RCC 7860 (cell line): ENCODE data around the gene NPHP4.

Experiments used
- DNase-seq: peaks from one replicate; pipeline ENCODE4 v3.0.0-alpha.2; 2015; ENCODE audit warnings: low spot score
- FAIRE-seq: peaks from 2 replicates; lab custom pipeline; 2012; peaks lifted over from hg19 to GRCh38; lab: Jason Lieb, UNC

The NPHP4 gene

DNA sequence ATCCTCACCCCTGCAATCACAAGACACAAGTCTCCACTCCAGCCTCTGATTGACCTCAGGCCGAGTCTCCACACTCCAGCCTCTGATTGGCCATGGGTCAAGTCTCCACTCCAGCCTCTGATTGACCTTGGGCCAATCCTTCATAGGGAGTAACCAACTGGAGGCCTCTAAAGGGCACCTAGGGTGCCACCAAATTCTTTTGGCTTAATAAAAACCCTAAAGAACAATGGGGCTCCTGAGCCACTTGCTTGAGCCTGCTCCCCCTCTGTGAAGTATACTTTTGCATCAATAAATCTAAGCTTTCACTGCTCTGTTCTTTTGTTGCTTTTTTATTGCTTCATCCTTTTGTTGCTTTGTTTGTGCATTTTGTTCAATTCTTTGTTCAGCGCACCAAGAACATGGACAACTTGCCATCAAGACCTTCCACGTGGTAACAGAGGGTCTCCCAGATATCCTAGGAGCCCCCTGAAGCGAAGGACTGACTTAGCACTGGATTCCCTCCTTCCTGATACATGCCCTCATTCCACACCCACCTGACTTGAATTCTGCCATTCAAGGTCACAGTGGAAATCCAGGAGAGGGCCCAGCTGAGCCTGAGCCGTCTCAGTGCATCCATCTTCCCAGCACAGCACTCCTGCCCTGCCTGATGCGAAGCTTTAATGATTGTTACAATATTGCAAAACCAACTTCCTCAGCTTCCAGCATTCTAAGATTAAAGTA, 152.9 kb downstream of the NPHP4 start:
- DNase-seq (no peak), FAIRE-seq (no peak)

- FAIRE-seq, result no peak
- DNase-seq, result no peak
These were observed 154.1 kb downstream of the NPHP4 start for GRCh38 chr1:5837976-5838653.

DNA sequence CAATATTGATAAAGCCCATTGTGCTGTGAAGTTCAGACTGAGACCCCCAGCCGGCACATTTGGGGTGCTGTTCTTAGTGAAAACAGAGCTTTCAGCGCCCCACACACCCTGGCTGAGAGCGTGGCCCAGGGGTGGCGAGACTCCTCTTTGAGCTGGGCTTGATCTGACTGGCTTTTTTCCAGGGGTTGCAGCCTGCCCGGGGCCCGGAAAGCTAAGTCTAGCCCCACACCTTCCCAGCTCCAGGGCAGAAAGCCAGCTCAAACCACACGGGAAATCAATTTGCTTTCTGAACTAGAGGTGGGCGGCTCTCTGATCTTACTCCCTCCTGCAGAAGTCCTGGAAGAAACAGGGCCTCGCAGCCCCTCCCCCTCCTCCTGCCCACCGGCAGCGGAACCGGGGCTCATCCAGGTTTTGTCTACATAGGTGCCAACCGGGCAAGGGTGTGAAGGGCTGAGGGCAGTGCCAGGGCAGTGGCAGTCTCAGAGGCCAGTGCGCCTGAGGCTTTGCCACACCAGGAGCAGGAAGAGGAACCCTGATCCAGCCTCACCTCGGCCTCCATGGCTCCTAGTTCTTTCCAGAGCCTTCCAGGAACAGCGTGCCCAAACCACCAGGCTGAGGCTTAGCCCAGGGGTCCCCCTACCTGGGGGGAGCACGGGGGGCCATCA, 155.3 kb downstream of the NPHP4 start:
- FAIRE-seq (no peak), DNase-seq (no peak)

DNA sequence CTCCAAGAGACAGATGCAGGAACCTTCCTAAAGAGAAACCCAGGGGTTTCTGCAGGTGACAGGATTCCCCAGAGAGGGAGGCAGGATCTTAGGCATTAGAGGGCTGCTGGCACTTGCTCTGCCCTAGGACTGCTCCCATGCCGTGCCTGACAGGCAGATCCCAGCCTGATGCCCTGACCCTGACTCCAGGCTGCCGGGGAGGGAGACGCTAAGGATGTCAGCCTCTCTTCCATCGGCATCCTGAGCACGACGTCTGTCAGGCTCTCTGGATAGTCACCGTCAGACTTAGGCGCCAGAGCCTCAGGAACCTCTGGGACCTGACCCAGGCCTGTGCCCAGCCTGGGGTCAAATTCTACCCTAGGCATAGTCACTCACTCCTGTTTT, 157.1 kb downstream of the NPHP4 start:
- FAIRE-seq, result no peak
- no peak for DNase-seq

DNA sequence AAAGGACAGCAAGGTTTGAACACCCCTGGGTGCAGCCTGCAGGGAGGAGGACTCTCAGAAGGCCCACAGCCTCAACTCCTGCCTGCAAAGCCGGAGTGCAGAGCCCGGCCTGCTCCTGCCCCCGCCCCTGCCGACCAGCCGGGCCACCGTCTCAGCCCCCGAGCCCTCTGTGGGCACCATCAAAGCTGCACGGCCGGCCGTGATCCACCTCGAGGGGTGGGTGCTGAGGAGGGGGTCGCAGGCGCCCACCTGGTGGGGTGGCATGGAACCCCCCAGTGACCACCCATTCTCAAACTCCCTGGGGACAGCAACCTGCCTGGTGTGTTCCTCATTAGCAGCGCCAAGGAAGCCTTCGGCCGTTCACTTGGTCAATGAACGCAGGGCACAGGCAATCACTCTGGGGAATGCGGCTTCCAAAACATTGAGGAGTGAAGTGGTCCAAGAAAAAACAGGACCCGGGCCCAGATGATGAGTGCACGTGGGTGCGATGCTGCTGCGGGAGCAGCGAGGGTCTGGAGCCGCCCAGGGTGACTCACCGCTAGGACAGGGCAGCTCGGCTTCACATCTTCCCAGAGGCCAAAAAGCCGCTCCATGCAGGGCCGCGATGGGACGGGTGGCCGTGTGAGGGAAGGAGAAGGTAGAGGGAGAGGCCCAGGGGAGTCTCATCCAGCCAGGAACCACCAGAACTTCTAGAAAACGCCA, 157.6 kb downstream of the NPHP4 start:
- FAIRE-seq (no peak), DNase-seq (no peak)

DNA sequence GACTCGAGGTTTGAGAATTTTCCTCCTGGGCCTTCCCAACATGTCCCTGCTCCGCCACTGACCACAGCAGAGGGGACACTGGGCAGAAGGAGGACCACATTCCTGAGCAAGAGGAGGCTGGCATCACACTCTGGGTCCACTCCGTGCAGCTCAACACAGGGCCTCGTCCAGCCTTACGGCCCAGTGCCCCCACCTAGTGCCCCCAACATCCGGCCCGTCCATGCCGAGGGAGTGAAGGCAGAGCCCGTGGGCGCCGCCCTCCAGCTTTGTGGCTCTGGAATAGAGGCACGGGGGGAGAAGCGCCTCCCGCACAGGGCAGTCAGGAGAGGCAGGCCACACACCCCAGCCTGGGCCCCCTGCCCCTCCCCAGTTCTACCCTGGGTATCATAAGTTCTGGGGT, 158.3 kb downstream of the NPHP4 start:
- DNase-seq, result no peak
- no peak for FAIRE-seq

- DNase-seq (no peak), FAIRE-seq (no peak)
These were observed 159.0 kb downstream of the NPHP4 start for GRCh38 chr1:5832916-5833895.

- DNase-seq, result no peak
- no peak for FAIRE-seq
These were observed 160.5 kb downstream of the NPHP4 start for GRCh38 chr1:5831600-5832335.

DNA sequence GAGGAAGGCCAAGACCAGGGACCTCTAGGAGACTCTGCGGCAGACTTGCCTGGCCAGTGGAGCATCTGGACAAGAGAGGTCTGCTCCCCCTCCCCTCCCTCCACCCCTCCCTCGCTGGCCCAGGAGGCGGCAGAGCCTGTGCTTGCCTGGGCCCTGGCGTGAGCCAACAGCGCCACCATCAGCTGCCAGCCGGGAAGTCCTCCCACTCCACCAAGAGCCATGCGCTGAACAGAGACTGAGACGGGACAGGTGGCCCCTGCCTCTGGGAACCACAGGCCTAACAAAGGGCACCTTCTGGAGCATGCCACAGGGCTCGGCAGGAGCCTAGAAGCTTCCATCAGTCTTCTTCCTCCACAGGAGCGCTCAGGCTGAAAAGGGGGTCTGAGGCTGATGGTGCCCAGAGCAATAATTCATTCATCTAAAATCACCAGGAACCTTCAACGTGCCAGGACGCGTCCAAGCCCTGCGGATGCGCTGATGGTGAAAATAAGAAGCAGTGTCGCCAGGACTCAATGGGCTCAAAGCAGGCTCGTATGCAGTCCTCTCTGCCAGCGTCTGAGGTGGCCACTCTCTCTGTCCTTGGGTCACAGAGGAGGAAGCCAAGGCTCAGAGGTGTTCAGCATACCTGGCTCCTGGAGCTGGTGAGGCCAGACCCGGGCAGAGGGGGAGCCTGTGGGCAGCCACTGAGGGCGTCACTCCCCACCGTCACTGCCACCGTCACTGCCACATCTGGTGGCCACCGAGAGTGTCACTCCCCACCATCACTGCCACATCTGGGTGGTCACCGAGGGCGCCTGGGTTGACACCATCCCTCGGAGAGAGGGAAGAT, 161.2 kb downstream of the NPHP4 start:
- DNase-seq, result no peak
- FAIRE-seq, result no peak

DNA sequence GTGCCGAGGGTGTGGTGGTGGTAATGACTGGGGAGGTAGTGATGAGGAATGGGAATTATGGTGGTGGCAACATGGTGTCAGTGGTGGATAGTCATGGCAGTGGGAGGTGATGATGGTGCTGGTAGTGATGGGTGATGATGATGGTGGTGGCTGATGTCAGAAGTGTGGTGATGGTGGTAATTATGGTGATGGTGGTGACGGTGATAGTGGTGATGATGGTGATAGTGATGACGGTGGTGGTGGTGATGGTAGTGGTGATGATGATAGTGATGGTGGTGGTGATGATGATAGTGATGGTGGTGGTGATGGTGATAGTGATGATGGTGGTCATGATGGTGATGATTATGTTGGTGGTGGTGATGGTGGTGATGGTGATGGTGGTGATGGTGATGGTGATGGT, 162.8 kb downstream of the NPHP4 start:
- no peak for FAIRE-seq

DNA sequence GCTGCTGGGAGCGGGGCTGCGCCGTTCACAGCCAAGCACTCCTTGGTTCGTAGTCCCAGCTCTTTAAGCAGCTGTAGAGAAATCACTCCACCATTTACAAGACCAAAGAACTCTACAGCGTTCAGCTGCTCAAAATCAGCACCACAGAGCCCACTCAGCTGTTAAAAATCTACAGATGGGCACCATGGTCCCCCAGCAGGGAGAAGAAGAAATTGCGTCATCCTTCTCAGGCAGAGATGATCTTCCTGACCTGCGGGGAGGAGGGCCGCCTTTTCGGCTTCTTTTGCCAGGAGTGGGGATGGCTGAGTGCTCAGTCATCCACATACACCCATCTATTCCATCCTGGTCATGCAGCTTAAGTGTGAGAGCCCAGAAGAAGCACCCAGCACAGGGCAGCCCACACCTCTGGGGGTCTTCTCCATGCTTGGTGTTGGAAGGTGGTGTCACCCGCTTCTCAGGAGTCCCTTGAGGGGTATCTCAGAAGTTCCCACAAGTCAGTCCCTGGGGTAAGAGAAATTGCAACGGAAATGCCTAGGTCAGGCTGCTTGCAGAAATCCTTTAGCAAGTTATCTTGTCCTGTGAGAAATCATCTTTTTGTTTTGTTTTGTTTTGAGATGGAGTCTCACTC, 163.8 kb downstream of the NPHP4 start:
- DNase-seq, result no peak
- FAIRE-seq, result no peak

More for the DNA sequence above, 162.8 kb downstream of the NPHP4 start:
- DNase-seq, result no peak

- no peak for FAIRE-seq
- DNase-seq, result no peak
These were observed 164.7 kb downstream of the NPHP4 start for GRCh38 chr1:5827516-5827915.

DNA sequence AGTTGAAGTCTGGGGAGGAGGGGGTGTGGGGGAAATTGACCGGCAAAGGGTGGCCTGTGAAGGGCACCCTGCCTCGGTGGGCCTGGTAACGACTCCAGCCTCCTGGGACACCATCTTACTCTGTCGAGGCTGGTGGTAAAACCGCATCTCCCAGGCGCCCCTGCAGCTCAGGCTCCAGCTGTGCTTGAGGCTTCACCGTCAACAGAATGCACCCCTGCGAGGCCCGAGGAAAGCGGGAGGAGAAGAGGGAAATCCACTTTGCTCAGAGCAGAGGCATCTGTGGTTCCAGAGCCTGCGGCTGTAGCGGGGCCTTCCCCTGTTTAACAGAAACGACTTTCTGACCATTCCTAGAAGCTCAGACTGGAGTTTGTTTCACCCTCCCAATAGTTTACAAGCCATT, 165.6 kb downstream of the NPHP4 start:
- no peak for FAIRE-seq
- DNase-seq, result no peak

GRCh38 chr1:5822726-5823125, 169.5 kb downstream of the NPHP4 start:
- DNase-seq, result no peak
- FAIRE-seq, result no peak

GRCh38 chr1:5822266-5822665, 170.0 kb downstream of the NPHP4 start:
- DNase-seq (no peak), FAIRE-seq (no peak)

DNA sequence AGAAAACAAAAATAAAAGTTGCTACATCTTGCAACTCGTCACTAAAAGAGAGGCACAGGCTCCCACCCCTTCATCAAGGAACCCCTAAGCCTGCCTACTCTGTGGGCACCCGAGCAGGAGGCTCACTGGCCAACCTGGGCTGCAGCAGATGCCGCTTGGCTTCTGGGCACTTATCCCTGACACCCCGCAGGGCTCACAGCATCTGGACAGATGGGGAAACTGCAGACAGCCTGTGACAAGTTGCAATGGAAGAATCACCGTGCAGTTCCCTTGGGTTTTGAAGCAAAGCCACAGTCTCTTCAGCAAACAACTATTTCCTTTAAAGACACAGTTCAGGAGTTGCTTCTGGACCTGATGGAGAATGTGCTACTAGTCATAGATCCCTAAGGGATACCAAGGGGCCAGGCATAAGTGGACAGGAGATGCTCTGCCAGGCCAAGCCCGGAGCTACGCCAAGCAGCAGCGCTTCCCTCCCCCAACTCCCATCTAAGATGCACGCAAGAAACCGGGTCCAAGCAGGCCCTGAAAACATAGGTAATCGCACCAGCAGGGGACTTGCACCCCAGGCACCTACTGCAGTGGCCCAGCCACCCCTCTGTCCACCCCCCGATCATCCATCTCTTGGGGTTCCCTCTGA, 170.6 kb downstream of the NPHP4 start:
- FAIRE-seq (no peak), DNase-seq (no peak)

GRCh38 chr1:5820026-5820421, 172.2 kb downstream of the NPHP4 start:
- DNase-seq (no peak), FAIRE-seq (no peak)
